ENCODE data around the gene NBPF1.
"Not testable (repeated sequence)": the region's sequence is repeated elsewhere in the genome, so short reads cannot be mapped to it uniquely, and the experiment has no call there.

DNA sequence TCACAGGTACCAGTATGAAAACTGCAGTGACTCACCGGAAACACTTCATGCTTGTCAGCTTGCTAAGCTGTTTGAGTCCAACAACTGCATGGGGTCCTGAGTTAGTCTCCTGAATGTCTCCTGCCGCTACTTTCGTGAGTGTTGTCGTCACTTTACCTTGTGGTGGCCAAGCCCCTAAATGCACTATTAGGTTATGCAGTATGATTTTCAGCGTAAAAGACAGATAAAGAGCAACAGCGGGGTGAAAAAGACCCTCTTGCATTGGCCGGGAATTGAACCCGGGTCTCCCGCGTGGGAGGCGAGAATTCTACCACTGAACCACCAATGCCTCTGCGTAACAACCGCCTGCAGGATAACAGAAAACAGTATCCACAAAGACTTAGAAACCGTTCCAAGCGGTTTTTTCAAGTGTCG lies 67.7 kb downstream of the NBPF1 start:
- TF ChIP-seq, protein P1, sequence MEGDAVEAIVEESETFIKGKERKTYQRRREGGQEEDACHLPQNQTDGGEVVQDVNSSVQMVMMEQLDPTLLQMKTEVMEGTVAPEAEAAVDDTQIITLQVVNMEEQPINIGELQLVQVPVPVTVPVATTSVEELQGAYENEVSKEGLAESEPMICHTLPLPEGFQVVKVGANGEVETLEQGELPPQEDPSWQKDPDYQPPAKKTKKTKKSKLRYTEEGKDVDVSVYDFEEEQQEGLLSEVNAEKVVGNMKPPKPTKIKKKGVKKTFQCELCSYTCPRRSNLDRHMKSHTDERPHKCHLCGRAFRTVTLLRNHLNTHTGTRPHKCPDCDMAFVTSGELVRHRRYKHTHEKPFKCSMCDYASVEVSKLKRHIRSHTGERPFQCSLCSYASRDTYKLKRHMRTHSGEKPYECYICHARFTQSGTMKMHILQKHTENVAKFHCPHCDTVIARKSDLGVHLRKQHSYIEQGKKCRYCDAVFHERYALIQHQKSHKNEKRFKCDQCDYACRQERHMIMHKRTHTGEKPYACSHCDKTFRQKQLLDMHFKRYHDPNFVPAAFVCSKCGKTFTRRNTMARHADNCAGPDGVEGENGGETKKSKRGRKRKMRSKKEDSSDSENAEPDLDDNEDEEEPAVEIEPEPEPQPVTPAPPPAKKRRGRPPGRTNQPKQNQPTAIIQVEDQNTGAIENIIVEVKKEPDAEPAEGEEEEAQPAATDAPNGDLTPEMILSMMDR (IDR thresholded peaks at IDR 0.05; ENCODE audit: low read length) = not testable (repeated sequence)
- not testable (repeated sequence) for TF ChIP-seq EZH2 (IDR thresholded peaks at IDR 0.05; ENCODE audit: borderline replicate concordance, low read length)

Measured in OCI-LY1 (cell line).